H4 (cell line): ENCODE data around the gene HOXA11. TPM values are rescaled to one million over a fixed set of nuclear protein-coding genes. Genes with fewer than 3 reads are reported as not detected.

Experiments
- DNase-seq: peaks from one replicate; pipeline ENCODE4 v3.0.0-alpha.2; 2015; ENCODE audit warnings: low spot score
- total RNA-seq: library from RNA; depleted of rRNA; stranded (reverse); fragments of >200 nt; shearing (Covaris generic); gene quantifications from 2 replicates; pipeline ENCODE4 v1.2.3, GENCODE V29; 2014

HOXA11 gene
- total RNA-seq, 1 experiment from 2014 or later: 0.52 TPM

- DNase-seq: no peak
These were observed 4.3 kb downstream of the HOXA11 start for GRCh38 chr7:27180431-27181420.

GRCh38 chr7:27179503-27180430 lies 5.3 kb downstream of the HOXA11 start:
- peak; percentile 50 for DNase-seq

GRCh38 chr7:27179030-27179429 lies 6.0 kb downstream of the HOXA11 start:
- DNase-seq: no peak

DNA sequence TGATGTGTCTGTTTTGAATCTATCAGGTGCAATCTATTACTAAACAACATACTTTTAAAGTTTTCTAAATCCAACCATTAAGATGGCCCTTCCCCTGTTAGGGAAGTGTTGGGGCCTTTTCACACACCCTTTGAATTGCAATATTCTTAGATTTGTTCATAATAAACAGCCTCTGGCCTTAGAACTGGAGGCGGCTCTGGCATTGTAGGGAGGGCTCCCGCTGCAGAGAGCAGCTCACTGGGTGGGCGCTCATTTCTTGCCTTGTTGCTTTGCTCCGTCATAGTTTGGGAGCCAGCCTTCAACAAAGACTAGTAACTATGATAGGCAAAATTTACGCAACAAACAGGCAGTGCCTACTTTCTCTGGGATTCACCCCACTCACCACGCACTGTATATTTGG lies 6.7 kb downstream of the HOXA11 start:
- no peak for DNase-seq

DNA sequence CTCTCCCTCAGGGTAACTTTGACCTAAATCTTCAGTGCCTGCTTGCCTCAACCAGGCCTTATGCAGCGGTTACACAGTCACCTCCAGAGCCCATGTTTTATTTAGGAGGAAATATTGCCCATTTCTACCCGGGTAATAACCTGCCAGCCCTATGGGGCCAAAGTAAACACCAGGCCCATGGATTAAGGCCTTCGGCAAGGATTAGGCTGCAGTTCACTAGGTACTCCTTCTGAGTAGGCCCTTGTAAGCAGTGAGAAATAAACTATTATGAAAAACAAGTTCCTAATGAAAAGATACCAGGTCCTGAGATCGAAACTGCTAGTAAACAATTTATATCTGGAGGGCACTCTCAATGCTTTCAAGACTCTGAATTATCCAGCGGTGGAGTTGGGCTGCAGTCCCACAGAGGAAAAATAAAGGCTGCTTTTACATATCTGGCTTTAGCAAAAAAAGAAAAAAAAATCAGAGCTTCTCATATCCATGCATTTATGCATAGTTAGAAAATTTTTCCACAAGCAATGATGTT lies 7.2 kb downstream of the HOXA11 start:
- no peak for DNase-seq

DNA sequence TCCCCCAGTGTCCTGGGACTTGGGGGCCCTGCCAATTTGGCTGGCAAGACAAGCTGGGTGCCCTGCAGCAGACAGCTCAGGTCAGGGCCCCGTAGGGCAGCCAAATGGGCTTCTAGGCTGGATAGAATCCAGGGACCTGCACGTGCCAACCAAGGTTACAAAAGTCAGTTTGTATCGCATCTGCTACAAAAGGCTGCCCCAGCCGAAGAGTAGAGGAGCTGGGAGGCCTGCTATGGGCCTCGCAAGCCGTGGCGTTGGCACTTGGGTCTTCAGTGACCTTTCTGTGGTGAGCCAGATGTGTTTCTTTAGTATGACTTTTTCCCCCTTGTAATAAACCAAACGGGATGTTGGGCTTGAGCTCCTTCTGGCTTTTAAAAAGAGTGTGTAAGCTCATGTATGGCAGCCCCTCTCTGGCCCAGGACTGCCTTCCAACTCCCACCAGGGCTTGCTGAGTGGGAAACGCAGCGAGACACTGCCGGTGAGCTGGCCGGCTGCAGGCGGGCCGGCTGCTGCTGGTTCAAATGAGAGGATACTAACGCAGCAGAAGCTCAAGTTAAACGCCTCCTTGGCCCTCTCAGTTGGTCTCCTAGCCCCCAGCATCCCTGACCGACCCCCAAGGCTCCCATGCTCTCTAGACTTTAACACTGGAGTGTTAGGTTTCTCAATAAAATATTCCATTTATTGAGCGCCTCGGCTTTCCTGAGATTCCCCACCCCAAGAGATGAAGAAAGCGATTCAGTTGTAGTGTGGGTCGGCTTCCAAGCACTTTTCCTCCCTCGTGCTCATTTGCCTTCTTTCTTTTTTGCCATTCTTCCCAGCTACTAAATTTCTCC lies 7.9 kb downstream of the HOXA11 start:
- no peak for DNase-seq

GRCh38 chr7:27176524-27176845 lies 8.5 kb downstream of the HOXA11 start:
- no peak for DNase-seq

- DNase-seq: no peak
These were observed 9.2 kb downstream of the HOXA11 start for GRCh38 chr7:27175626-27176523.

DNA sequence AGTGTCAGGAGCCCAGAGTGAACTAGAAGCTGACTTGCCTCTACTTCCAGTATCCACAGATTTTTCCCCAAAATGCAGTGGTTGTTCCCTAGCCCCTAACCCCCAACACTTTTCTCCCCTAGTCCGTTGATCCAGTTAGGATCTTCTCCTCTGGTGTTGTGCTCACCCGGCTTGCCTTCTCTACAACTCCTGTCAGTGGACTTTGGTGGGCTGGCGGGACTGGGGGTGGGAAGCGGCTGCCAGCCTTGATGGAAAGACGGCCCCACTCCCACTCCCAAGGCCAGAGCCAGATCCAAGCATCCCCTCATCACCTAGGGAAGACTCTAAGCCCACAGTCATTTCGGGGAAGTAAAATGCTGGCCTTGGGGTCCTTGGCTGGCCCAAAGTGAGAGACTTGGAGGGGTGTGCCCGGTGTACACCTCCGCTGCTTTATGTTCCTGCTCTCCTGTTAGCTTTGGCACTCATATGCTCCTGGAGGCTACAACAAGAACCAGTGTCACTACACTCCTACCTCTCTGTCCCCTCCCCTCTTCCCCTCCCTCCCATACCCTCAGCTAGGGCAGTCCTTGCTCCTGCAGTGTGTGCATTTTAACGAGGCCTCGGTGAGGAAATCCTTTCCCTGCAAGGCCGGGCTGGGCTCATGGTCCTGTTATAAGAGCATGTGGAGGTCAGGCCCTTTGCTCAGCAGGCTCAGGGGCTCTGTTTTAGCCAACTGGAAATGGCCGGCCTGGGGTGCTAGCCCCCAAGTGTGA lies 10.0 kb downstream of the HOXA11 start:
- no peak for DNase-seq

DNA sequence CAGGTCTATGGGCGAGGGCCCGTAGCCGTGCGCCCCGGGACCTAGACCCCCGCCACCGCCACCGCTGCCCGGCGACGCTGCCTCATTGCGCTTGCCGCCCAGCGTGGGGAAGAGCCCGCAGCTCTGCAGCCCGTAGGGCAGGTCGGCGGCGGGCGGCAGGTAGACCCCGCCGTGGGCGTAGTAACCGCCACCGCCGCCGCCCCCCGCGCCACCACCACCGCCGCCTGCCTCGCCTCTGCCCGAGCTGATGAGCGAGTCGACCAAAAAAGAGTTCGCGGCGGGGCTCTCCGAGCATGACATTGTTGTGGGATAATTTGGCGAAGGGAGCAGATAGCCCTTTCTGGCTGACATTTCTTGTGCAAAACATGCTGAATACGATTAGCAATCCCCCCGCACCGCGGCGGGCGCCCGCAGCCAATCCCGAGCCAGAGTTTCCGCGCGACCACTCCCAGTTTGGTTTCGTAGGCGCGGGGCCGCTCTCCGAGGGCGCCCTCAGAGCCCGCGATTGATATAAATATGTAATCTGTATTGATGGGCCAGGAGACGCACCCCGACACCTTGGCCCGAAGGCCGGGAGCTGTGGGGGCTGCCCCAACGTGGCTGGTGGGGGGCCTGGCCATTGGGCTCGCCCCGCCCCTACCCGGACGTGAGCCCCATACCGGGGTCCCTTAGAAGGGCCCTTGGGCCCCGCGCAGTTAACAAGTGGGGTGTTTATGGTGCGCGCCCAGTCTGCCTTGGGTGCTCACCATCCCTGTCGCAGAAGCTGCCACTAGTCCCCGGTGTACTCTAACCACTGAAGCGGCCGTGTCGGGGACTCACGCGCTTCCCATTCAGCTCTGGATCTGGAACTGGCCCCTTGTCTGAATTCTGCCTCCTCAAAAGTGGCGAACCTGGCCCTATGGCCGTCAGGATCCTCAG lies 10.8 kb downstream of the HOXA11 start, which contains the start of gene HOXA10:
Gene HOXA10, minus strand, starts transcription at position 365 of the 918 bp plus-strand sequence. Its CDS starts 14 bp downstream, at position 351.
- no peak for DNase-seq

DNA sequence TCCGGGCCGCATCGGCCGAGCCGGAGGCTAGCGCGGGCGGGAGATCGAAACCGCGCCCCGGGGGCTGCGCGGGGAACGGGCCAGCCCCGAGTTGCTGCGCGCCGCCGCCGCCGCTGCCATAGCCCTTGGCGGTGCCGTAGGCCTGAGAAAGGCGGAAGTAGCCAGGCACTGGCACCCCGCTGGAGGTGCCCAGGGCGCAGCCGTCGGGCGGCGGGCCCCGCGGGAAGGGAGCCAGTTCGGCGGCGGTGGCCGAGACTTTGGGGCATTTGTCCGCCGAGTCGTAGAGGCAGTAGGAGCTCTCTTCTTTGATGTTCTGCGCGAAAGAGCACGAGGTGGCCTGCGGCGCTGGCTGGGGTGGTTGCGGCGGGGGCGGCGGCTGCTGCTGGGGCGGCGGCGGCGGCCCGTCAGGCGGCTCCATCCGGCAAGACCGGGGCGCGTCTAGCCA lies 11.5 kb downstream of the HOXA11 start:
- no peak for DNase-seq

DNA sequence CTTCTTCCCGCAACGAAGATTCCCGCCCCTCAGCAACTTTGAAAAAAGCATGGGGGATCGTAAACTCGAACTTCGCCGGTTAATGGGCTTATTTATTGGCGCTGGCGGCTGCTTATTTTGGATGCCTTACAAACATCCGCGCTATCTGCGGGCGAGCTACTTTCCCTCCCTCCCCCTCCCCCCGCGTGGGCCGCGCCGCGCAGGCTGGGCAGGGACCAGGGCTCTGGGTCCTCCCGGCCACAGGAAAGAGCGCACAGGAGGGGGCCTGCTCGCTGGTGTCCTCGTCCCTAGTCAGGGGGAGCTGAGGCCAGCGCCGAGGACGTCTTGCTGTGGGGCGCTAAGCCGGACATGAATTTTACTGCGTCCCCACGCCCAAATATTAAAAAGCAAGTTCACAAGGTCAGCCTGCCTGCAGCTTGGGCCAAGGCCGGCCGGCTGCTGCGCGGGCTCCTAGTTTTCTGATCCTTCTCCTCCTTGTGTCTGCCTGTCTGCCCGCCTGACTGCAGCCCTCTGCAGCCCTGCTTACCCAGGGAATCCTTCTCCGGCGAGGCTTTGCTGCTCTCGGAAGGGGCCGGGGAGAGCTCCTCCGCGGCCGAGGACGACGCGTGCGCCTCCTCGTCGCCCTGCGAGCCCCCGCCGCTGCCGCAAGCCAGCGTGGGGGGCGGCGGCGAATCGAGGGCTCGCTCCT lies 12.1 kb downstream of the HOXA11 start:
- DNase-seq: no peak

DNA sequence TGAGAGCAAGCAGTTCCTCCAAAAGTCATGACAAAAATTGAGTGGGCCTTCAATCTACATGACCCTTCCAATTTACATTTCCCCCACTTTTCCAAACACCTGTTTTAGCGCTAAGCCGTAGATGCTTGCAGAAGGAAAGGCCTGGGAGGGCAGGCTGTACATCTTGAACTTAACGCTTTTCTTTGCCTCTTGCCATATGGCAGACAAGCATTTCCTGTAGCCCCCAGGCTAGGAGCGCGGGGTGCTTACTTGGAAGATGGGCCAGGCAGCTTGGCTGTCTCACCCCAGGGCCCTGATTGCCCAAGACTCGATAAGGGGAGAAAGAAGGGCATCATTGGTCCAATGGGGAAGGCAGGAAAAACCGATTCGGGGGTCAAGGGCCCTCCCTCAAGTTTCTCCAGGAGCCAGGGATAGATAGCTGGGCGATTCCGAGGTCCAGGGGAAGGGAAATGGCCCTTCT lies 12.7 kb downstream of the HOXA11 start:
- no peak for DNase-seq

GRCh38 chr7:27171637-27172314 lies 13.3 kb downstream of the HOXA11 start:
- DNase-seq: no peak

DNA sequence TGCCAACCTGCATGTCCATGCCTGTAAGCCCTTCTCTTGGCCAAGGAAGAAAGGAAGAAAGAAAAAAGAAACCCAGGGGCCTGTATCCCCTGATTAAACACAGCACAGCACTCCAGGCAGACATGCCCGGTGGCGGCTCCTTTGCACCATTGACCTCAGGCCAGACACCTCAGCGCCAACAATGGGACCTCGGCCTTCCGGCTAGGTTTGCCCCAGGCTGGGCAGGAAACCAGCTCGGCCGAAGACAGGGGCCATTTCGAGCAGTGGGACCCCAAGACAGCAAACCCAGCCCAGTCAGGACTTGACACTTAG lies 13.8 kb downstream of the HOXA11 start:
- no peak for DNase-seq

- DNase-seq: no peak
These were observed 14.4 kb downstream of the HOXA11 start for GRCh38 chr7:27170426-27171324.
